Subcutaneous adipose tissue (tissue), 4 donors: ENCODE results near the gene PAQR5. TPM values are rescaled to one million over a fixed set of nuclear protein-coding genes. Genes with fewer than 3 reads are reported as not detected.

Source experiments
- CTCF ChIP-seq: fragments of 450-650 bp; IDR thresholded peaks from one replicate; pipeline ENCODE4 v1.5.1; 2016; ENCODE audit warnings: low read depth, mild to moderate bottlenecking, control low read depth, antibody characterized with exemption, moderate library complexity
- total RNA-seq, 4 donors: library from RNA; depleted of rRNA; stranded (reverse); fragments of >200 nt; gene quantifications; one replicate each; pipeline ENCODE4 v1.1.0, GENCODE V29; 2016

PAQR5 gene
- total RNA-seq, 4 donors from 2014 or later: 0.38 to 23.5 (median 2.2) TPM

GRCh38 chr15:69443032-69443611 lies 144.4 kb downstream of the PAQR5 start:
- no peak for TF ChIP-seq CTCF

- TF ChIP-seq CTCF: no peak
Observed at GRCh38 chr15:69444686-69445085, 146.0 kb downstream of the PAQR5 start.

- TF ChIP-seq CTCF: no peak
Observed at GRCh38 chr15:69446953-69447352, 148.2 kb downstream of the PAQR5 start.

GRCh38 chr15:69450968-69451695 lies 152.4 kb downstream of the PAQR5 start:
- no peak for TF ChIP-seq CTCF

- TF ChIP-seq CTCF: no peak
Observed at GRCh38 chr15:69451951-69452691, 153.4 kb downstream of the PAQR5 start.

- no peak for TF ChIP-seq CTCF
Observed at GRCh38 chr15:69452692-69453521, 154.2 kb downstream of the PAQR5 start, which contains the start of gene RPLP1. RPLP1 (plus strand) TSS chr15:69452818; CDS start chr15:69452949, 131 bp downstream.

GRCh38 chr15:69454953-69455352 lies 156.2 kb downstream of the PAQR5 start:
- no peak for TF ChIP-seq CTCF
